Measurements from ENCODE around the gene TXNDC5.

- no peak for TF ChIP-seq EZH2 (IDR thresholded peaks at IDR 0.05; ENCODE audit: insufficient read depth, poor library complexity, severe bottlenecking)
- TF ChIP-seq EZH2phosphoT487 (IDR thresholded peaks at IDR 0.05; ENCODE audit: insufficient read depth, low read depth), result no peak
These were observed 28.1 kb upstream of the TXNDC5 start for GRCh38 chr6:7938562-7939183.

Measured in GM23248 (cell line).